Suprapubic skin (tissue), 4 donors: Measurements from ENCODE around the gene ZC4H2. TPM values are rescaled to one million over a fixed set of nuclear protein-coding genes. Genes with fewer than 3 reads are reported as not detected.
"Not testable (repeated sequence)": the region's sequence is repeated elsewhere in the genome, so short reads cannot be mapped to it uniquely, and the experiment has no call there.

ENCODE experiments used
- DNase-seq, 2 donors: peaks; one replicate each; pipeline ENCODE4 v3.0.0-alpha.2; 2019; ENCODE audit warnings: low spot score in 2 of 2
- H3K27ac ChIP-seq: fragments of 200-600 bp; sonication (generic); one replicate; pipeline ENCODE4 v1.5.1; 2019
- H3K27me3 ChIP-seq: fragments of 200-600 bp; sonication (generic); one replicate; pipeline ENCODE4 v1.5.1; 2019
- H3K36me3 ChIP-seq: fragments of 200-600 bp; sonication (generic); one replicate; pipeline ENCODE4 v1.5.1; 2019
- H3K4me1 ChIP-seq: fragments of 200-600 bp; sonication (generic); one replicate; pipeline ENCODE4 v1.5.1; 2019
- H3K4me3 ChIP-seq: fragments of 200-600 bp; sonication (generic); one replicate; pipeline ENCODE4 v1.5.1; 2019; ENCODE audit warnings: mild to moderate bottlenecking
- H3K9me3 ChIP-seq: fragments of 200-600 bp; sonication (generic); one replicate; pipeline ENCODE4 v1.5.1; 2019
- CTCF ChIP-seq, 2 donors: fragments of 200-600 bp in 1 of 2; fragments of 450-650 bp in 1 of 2; sonication (generic) in 1 of 2; IDR thresholded peaks; one replicate each; pipeline ENCODE4 v1.5.1; 2016 to 2019; ENCODE audit warnings: antibody characterized with exemption in 2 of 2, mild to moderate bottlenecking in 1 of 2, moderate library complexity in 1 of 2
- EP300 ChIP-seq: sonication (generic); formaldehyde crosslinking; IDR thresholded peaks from one replicate; pipeline ENCODE4 v1.6.1; 2017; ENCODE audit warnings: antibody characterized with exemption
- POLR2A ChIP-seq, 2 donors: fragments of 450-650 bp; IDR thresholded peaks; one replicate each; pipeline ENCODE4 v1.6.1; 2017; ENCODE audit warnings: antibody characterized with exemption in 2 of 2, mild to moderate bottlenecking in 2 of 2, moderate library complexity in 2 of 2
- POLR2AphosphoS5 ChIP-seq, 3 donors: sonication (generic); formaldehyde crosslinking; IDR thresholded peaks; one replicate each; pipeline ENCODE4 v1.6.1; 2017; ENCODE audit warnings: antibody characterized with exemption in 3 of 3
- WGBS: methylation state at CpG from one replicate; pipeline ENCODE4 v1.1.5; 2018; 5-methylcytosine and 5-hydroxymethylcytosine counted together
- total RNA-seq, 4 donors: library from RNA; depleted of rRNA; stranded (reverse); fragments of >200 nt; gene quantifications; one replicate each; pipeline ENCODE4 v1.1.0, GENCODE V29; 2016

ZC4H2 gene
- total RNA-seq, 4 donors from 2014 or later = 2.8 to 7.0 (median 6.1) TPM

- H3K4me1 ChIP-seq = no peaks in the 10 kb centered on the region
- 59% methylated on average over 1 of the region's 1 CpG for WGBS
Observed at GRCh38 chrX:64925480-64925879, 50.8 kb downstream of the ZC4H2 start.

GRCh38 chrX:64908121-64908520, 68.1 kb downstream of the ZC4H2 start:
- TF ChIP-seq POLR2A (IDR thresholded peaks at IDR 0.05) = no peak
- TF ChIP-seq POLR2AphosphoS5 (IDR thresholded peaks at IDR 0.05) = no peak
- TF ChIP-seq EP300 = no peak
- TF ChIP-seq CTCF (IDR thresholded peaks at IDR 0.05) = no peak
- Histone ChIP-seq H3K9me3 (no peaks in the 10 kb centered on the region), H3K4me1 (no peaks in the 10 kb centered on the region), H3K27me3 (no peaks in the 10 kb centered on the region), H3K36me3 (no peaks in the 10 kb centered on the region), H3K4me3 (no peak overlapping the region), H3K27ac (no peak overlapping the region)
- no peak for DNase-seq
- WGBS = 83% methylated on average over 4 of the region's 5 CpGs

More at GRCh38 chrX:64925480-64925879, 50.8 kb downstream of the ZC4H2 start:
- H3K9me3 ChIP-seq = no peaks in the 10 kb centered on the region
- no peak overlapping the region for H3K4me3 ChIP-seq
- H3K27me3 ChIP-seq = no peaks in the 10 kb centered on the region
- DNase-seq = no peak
- H3K36me3 ChIP-seq = no peaks in the 10 kb centered on the region
- TF ChIP-seq EP300 = no peak
- no peak for TF ChIP-seq POLR2A (IDR thresholded peaks at IDR 0.05)
- TF ChIP-seq POLR2AphosphoS5 (IDR thresholded peaks at IDR 0.05) = no peak
- TF ChIP-seq CTCF (IDR thresholded peaks at IDR 0.05) = no peak
- H3K27ac ChIP-seq = no peak overlapping the region

GRCh38 chrX:64894454-64895038, 81.7 kb downstream of the ZC4H2 start:
- Histone ChIP-seq H3K27ac (no peak overlapping the region), H3K9me3 (no peaks in the 10 kb centered on the region), H3K4me1 (no peaks in the 10 kb centered on the region), H3K4me3 (no peak overlapping the region), H3K36me3 (no peaks in the 10 kb centered on the region), H3K27me3 (no peaks in the 10 kb centered on the region)
- TF ChIP-seq POLR2A (IDR thresholded peaks at IDR 0.05) (no peak), EP300 (no peak)
- DNase-seq = no peak
- 80% methylated on average over 10 of the region's 10 CpGs for WGBS

GRCh38 chrX:64885850-64886249, 90.4 kb downstream of the ZC4H2 start:
- no peak overlapping the region for H3K4me3 ChIP-seq
- DNase-seq = no peak
- H3K36me3 ChIP-seq = no peaks in the 10 kb centered on the region
- no peak overlapping the region for H3K27ac ChIP-seq
- no peaks in the 10 kb centered on the region for H3K4me1 ChIP-seq
- no peaks in the 10 kb centered on the region for H3K9me3 ChIP-seq
- no peaks in the 10 kb centered on the region for H3K27me3 ChIP-seq
- peak in 1 of 2 donors; percentile 19 for TF ChIP-seq CTCF (IDR thresholded peaks at IDR 0.05)
- TF ChIP-seq EP300 = no peak
- no peak for TF ChIP-seq POLR2A (IDR thresholded peaks at IDR 0.05)

- not testable (repeated sequence) for H3K27me3 ChIP-seq, H3K4me3 ChIP-seq, DNase-seq, H3K36me3 ChIP-seq, H3K4me1 ChIP-seq, H3K27ac ChIP-seq, H3K9me3 ChIP-seq
- 86% methylated on average over 12 of the region's 12 CpGs for WGBS
Observed at GRCh38 chrX:64878709-64879108, 97.5 kb downstream of the ZC4H2 start.

- H3K9me3 ChIP-seq = no peaks in the 10 kb centered on the region
- H3K36me3 ChIP-seq = no peaks in the 10 kb centered on the region
- H3K4me1 ChIP-seq = no peaks in the 10 kb centered on the region
- TF ChIP-seq POLR2AphosphoS5 (IDR thresholded peaks at IDR 0.05) = no peak
- no peak for TF ChIP-seq CTCF (IDR thresholded peaks at IDR 0.05)
- no peak overlapping the region for H3K4me3 ChIP-seq
- H3K27ac ChIP-seq = no peak overlapping the region
- no peak for DNase-seq
- no peaks in the 10 kb centered on the region for H3K27me3 ChIP-seq
Observed at GRCh38 chrX:64867217-64867616, 109.0 kb downstream of the ZC4H2 start.

Other genes starting within 250 kb of the ZC4H2 start
- gene ZC3H12B, start 58.4 kb upstream of the ZC4H2 start, total RNA-seq = under 1 TPM in 3 of 4 donors, not detected in 1; 0.10 to 0.89 (median 0.72) TPM